ENCODE measurements around the gene MYH11. TPM values are rescaled to one million over a fixed set of nuclear protein-coding genes. Genes with fewer than 3 reads are reported as not detected.

MYH11 gene
- total RNA-seq, 4 donors from 2014 or later, result 19.5 to 63.2 (median 24.6) TPM

GRCh38 chr16:15742716-15743115, 114.1 kb downstream of the MYH11 start:
- H3K4me1 ChIP-seq, result no peaks in the 10 kb centered on the region
- no peak for TF ChIP-seq POLR2A (IDR thresholded peaks at IDR 0.05)
- no peak for TF ChIP-seq CTCF (IDR thresholded peaks at IDR 0.05)
- no peak for DNase-seq
- intact Hi-C loops (cut with DNase I), result no loop called here
- H3K27me3 ChIP-seq, result no peaks in the 10 kb centered on the region
- no peaks in the 10 kb centered on the region for H3K36me3 ChIP-seq
- no peak overlapping the region for H3K4me3 ChIP-seq (replicated peaks in 1 of 3)
- WGBS, 2 donors, result 95 to 98% methylated on average over 2 of the region's 2 CpGs
- no peak overlapping the region for H3K27ac ChIP-seq
- no peaks in the 10 kb centered on the region for H3K9me3 ChIP-seq

- Histone ChIP-seq H3K27ac (no peak overlapping the region), H3K4me3 (replicated peaks in 1 of 3) (no peak overlapping the region), H3K4me1 (no peaks in the 10 kb centered on the region), H3K9me3 (no peaks in the 10 kb centered on the region), H3K36me3 (no peaks in the 10 kb centered on the region), H3K27me3 (no peaks in the 10 kb centered on the region)
- 68 to 75% methylated on average over 13 of the region's 13 CpGs for WGBS, 2 donors
- no peak for DNase-seq
- intact Hi-C loops (cut with DNase I), result no loop called here
- TF ChIP-seq CTCF (IDR thresholded peaks at IDR 0.05), result no peak
- TF ChIP-seq POLR2A (IDR thresholded peaks at IDR 0.05), result no peak
Observed at GRCh38 chr16:15741207-15741871, 115.5 kb downstream of the MYH11 start.

- 82 to 83% methylated on average over 6 of the region's 6 CpGs for WGBS, 2 donors
- no peaks in the 10 kb centered on the region for H3K4me1 ChIP-seq
- intact Hi-C loops (cut with DNase I), result no loop called here
- H3K27me3 ChIP-seq, result no peaks in the 10 kb centered on the region
- no peaks in the 10 kb centered on the region for H3K9me3 ChIP-seq
- H3K36me3 ChIP-seq, result no peaks in the 10 kb centered on the region
- no peak overlapping the region for H3K4me3 ChIP-seq (replicated peaks in 1 of 3)
- no peak for DNase-seq
- no peak overlapping the region for H3K27ac ChIP-seq
- no peak for TF ChIP-seq CTCF (IDR thresholded peaks at IDR 0.05)
- no peak for TF ChIP-seq POLR2A (IDR thresholded peaks at IDR 0.05)
Observed at GRCh38 chr16:15739950-15740349, 116.9 kb downstream of the MYH11 start.

GRCh38 chr16:15739464-15739863, 117.4 kb downstream of the MYH11 start:
- no peaks in the 10 kb centered on the region for H3K36me3 ChIP-seq
- H3K27ac ChIP-seq, result no peak overlapping the region
- H3K9me3 ChIP-seq, result no peaks in the 10 kb centered on the region
- intact Hi-C loops (cut with DNase I), result no loop called here
- H3K4me3 ChIP-seq (replicated peaks in 1 of 3), result no peak overlapping the region
- DNase-seq, result no peak
- no peak for TF ChIP-seq CTCF (IDR thresholded peaks at IDR 0.05)
- TF ChIP-seq POLR2A (IDR thresholded peaks at IDR 0.05), result no peak
- H3K4me1 ChIP-seq, result no peaks in the 10 kb centered on the region
- 84 to 92% methylated on average over 2 of the region's 2 CpGs for WGBS, 2 donors
- H3K27me3 ChIP-seq, result no peaks in the 10 kb centered on the region

GRCh38 chr16:15737140-15737644, 119.6 kb downstream of the MYH11 start:
- DNase-seq, result no peak
- Histone ChIP-seq H3K27me3 (no peaks in the 10 kb centered on the region), H3K4me1 (no peaks in the 10 kb centered on the region), H3K9me3 (no peaks in the 10 kb centered on the region), H3K27ac (no peak overlapping the region), H3K36me3 (no peaks in the 10 kb centered on the region), H3K4me3 (replicated peaks in 1 of 3) (no peak overlapping the region)
- intact Hi-C loops (cut with DNase I), result no loop called here
- WGBS, 2 donors, result 86 to 92% methylated on average over 18 of the region's 18 CpGs
- TF ChIP-seq CTCF (IDR thresholded peaks at IDR 0.05) (no peak), POLR2A (IDR thresholded peaks at IDR 0.05) (no peak)

Data from thyroid gland (tissue), 4 donors.